GM19239 (cell line): ENCODE data around the gene NPPA.

Experiments
- DNase-seq: peaks from one replicate; pipeline ENCODE4 v3.0.0; 2011; ENCODE audit warnings: low spot score; ENCODE audit not compliant: insufficient read length
- FAIRE-seq: peaks from 2 replicates; lab custom pipeline; 2011; peaks lifted over from hg19 to GRCh38; lab: Jason Lieb, UNC

The NPPA gene

GRCh38 chr1:11796036-11796828 lies 51.4 kb downstream of the NPPA start:
- DNase-seq (no peak), FAIRE-seq (no peak)
